SIG-M5 treated with dmso at 0.1 percent for 504 hours (cell line): Measurements from ENCODE around the gene MBTD1.

Source experiments
- DNase-seq: peaks from one replicate; lab custom pipeline; 2025; ENCODE audit not compliant: unreplicated experiment; lab: John Stamatoyannopoulos, UW

The MBTD1 gene

GRCh38 chr17:51150932-51151331 is 108.9 kb downstream of the MBTD1 start:
- DNase-seq = no peak

DNA sequence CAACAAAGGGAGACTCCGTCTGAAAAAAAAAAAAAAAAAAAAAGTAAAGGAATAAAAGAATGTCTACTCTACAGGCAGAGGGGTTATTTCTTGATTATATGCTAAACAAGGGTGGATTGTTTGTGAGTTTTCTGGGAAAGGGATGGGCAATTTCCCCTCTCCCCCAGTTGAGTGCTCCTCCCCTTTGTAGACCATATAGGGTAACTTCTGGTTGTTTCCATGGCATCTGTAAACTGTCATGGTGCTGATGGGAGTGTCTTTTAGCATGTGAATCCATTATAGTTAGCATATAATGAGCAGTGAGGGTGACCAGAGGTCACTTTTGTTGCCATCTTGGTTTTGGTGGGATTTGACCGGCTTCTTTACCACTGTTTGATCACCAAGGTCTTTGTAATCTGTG is 110.7 kb downstream of the MBTD1 start:
- DNase-seq = no peak

GRCh38 chr17:51147650-51148049 is 112.2 kb downstream of the MBTD1 start:
- DNase-seq = no peak

- DNase-seq = no peak
Observed at GRCh38 chr17:51144266-51145022, 115.4 kb downstream of the MBTD1 start.

GRCh38 chr17:51142597-51142996 is 117.3 kb downstream of the MBTD1 start:
- no peak for DNase-seq

DNA sequence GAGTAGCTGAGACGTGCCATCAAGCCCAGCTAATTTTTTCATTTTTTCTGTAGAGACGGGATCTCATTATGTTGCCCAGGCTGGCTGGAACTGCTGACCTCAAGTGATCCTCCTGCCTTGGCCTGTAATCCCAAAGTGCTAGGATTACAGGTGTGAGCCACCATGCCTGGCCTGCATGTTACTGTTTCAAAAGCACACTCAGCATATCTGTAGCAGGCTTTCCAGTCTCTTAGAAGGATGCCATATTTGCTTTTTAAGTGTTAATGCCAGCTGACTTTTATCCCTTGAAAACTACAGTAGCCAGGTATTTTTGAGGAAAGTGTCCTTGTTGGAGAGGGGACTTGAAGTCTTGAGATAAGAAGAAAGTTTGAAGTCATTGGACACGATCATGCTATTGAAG is 123.9 kb downstream of the MBTD1 start:
- DNase-seq = no peak

- DNase-seq = no peak
Observed at GRCh38 chr17:51133365-51133764, 126.5 kb downstream of the MBTD1 start.

GRCh38 chr17:51132964-51133319 is 126.9 kb downstream of the MBTD1 start:
- DNase-seq = no peak

DNA sequence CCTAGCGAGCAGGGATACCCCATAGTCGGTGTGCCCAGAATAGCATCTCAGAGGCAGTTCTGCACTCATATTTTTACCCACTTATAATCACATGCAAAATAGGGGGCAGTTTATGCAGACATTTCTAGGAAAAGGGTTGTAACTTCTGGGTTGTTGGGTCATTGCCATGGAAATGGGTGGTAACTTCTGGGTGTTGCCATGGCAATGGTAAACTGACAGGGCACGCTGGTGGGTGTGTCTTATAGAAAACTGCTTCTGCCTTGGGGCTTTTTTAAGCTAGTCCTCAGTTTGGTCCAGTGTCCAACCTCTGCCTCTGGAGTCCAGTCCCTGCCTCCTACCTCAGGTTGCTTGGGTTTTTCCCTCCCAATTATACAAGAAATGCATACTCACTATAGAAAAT is 131.8 kb downstream of the MBTD1 start:
- DNase-seq = peak; percentile 16
